Stimulated activated naive CD4-positive, alpha-beta T cell treated with Interleukin-2 at 50 U/mL for 16 hours (primary cell): Measurements from ENCODE around the gene GLDN.

ENCODE experiments used
- DNase-seq: peaks from one replicate; lab custom pipeline; 2025; lab: John Stamatoyannopoulos, UW

GLDN gene

DNA sequence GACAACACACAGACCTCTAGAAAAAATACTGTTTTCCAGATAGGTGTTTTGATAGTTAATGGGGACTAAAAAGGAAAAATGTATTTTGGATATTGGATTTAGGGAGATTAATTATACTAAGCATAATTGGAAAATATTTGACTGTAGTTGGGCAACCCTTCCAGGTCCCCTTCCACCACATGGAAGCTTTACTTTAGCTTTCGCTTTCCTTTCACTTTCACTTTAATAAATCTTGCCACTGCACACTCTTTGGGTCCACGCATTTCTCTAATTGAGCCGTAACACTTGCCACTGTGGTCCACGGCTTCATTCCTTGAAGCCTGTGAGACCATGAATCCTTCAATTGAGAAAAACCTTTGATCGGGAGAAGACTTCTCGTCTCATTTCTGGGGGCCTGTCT lies 15.5 kb downstream of the GLDN start:
- DNase-seq: no peak

DNA sequence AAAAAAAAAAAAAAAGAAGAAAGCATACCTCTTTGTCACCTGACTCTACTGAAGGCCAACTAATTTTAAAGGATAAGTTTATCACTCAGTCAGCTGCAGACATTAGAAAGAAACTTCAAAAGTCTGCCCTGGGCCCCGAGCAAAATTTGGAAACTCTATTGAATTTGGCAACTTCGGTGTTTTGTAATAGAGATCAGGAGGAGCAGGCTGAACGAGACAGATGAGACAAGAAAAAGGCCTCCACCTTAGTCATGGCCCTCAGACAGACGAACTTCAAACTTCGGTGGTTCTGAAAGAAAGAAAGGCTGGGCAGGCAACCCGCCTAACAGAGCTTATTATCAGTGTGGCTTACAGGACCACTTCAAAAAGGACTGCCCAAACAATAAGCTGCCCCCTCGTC lies 18.5 kb downstream of the GLDN start:
- no peak for DNase-seq

DNA sequence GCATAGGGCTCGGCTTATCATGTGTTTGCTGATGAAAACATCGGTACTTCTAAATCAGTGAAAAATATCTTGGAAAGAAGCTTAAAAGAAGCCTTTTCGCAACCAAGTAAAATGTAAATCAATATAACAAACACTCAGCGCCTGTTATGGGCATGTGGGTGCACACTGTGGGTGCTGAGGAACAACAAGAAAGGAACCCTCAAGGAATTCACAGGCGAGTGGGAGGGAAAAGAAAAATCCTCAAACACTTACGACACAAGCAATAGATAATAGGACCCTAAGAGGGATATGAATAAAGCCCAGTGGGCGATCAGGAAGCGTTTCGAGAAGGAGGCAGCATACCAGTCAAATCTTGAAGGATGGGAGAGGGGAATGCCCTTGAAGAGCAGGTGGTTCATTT lies 21.9 kb downstream of the GLDN start:
- DNase-seq: no peak

DNA sequence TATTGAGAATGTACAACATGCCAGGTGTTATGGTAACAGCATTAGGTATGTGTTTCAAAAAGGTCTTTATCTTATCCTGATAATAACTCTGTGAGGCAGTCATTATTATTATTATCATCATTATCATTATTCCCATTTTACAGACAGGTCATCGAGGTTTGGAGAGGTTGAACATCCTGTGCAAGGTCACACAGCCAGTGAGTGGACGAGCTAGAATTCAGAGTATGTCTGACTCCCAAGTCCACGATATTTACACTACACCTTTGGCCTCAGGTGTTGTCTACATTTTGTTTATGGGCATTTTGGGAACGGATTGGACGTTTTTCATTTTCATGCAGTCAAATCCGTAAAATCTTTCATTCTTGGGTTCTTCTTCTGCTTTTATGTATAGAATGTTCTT lies 24.0 kb downstream of the GLDN start:
- no peak for DNase-seq

DNA sequence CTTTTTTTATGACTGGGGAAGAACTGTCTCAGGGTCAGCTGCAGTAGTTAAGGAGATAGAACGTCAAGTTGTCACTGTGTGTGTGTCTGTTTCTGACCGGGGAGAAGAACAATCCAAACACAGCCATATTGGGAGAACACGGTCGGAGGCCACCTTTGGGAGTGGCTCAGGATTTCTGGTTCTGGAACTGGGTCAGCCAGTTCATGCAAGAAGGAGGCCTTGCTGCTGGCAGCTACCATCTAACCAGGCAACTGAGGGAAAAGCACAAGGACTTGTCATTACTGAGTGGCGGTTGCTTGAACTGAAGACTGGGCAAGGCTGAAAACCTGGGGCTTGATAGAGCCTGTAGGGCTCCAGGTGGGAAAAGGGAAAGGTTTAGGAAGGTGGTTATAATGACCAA lies 24.6 kb downstream of the GLDN start:
- DNase-seq: no peak

DNA sequence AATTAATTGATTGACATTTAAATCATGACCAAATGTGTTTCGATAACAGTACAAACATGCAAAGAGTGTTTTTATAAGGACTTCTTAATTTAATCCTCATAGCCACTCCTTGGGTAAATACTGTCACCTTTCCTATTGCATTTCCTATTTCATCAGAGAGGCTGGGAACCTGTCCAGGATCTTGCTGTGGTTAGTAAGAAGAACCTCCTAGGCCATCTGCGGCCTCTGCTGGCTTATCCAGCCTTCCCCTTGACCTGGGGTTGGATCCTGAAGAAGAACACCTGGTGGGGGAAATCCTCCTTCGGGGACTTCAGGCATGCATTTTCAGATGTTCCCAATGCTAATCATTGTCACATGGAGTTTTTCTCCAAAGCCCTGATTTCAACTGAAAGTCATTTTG lies 25.5 kb downstream of the GLDN start:
- no peak for DNase-seq

DNA sequence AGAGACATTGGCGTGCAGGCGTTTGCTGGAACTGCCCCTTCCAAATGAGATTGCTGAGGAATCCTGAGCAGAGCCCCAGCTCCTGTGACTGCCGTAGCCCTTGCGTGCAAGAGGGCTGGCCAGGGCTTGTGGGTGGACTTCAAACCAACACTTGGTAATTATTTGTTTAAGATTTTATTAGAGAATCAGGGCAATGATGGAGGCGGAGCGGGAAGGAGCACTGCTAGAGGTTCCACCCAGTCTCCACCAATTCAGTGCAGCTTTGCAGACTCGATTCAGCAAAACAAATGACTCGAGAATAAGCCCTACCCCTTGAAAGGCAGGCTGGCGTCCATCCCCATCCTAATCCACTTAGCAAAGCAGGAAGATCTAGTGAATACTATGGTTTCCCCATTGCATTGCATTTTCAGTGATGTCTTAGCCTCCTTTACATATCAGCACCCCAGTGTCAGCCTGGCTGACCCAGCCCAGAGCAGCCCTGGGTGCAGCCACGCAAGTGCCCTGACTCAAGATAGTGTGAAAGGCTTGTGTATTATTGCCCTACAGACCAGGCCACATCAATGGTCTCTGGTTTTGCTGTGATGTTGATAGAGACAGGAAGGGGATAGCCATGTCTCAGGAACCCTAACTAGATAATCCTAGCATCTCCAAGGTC lies 26.0 kb downstream of the GLDN start:
- no peak for DNase-seq

DNA sequence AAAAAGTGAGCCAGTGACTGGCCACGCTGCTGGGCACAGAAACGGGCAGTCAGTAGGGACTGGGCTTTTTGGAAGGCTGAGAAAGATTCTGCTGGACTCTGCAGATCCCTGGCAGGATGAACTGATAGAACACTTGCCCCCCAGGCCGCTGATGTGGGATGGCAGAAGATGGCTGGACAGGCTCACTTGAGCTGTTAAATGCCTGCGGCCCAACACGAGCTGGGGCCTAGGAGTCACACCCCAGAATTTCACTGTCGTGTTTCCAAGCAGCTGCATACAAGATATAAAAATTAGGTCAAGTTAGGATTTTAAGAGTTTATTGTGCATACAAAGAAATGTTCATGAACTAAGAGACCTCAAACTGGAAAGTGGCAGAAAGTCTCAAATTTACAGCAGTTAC lies 26.9 kb downstream of the GLDN start:
- DNase-seq: no peak

DNA sequence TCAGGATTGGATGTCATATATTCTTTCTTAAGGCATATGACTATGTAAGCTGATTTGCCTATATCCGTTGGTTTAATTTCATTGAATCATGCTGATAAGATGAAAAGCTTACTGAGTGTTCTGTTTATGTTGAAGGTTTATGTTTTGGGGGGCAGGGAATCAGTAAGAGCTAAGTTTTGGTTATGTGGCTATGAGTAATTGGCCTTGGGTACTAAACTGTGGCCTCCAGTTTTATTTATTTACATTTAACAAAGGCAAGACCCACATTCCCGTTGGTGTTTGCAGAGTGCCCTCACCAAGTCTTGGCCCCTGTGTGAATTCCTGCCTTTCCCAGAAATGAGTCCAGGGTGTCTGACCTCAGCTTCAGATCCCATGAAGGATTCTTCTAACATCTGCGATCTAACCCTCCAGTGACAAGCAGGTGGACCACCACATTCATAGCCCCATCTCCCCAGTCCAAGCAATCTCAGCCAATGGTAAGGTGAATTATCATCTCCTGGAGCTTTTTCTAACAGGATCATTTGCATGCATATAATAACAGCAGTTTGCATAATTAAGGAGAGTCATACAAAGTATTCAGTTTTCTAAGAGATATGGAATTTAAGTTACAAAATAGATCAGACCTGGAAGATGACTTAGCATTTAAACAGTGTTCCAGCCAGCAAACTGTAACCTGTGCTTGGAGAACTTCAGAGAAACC lies 27.4 kb downstream of the GLDN start:
- no peak for DNase-seq

DNA sequence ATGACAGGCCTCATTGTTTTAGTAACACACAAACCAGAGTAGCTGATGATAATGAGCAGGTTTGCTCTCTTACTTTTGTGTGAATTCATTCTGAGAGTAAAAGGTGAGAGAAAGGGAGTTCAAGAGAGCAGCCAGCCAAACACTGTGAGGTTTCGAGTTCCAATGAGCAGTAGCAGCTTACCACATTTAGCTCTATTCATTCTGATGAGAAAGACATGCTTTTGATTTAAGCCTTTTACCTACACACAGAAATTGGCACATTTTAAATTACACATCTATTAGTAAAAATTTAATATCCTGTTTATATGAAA lies 28.0 kb downstream of the GLDN start:
- no peak for DNase-seq

DNA sequence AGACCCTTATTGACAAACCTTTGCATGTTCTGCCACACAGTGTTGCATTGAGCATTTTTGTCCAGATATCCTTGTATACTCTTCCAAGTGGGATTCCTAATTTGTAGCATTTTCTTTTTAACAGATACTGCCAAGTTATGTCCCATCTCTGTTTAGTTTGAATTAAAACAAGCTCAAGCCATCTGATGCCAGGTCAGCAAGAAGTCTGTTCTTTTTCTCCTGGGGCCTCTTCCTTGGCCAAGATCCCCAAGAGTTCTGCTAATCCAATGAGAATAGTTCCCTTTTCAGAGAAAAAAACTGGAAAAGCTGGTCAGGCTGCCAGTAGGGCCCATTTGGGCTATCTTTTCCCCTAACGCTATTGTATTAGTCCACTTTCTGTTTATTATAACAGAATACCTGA lies 29.8 kb downstream of the GLDN start:
- no peak for DNase-seq

DNA sequence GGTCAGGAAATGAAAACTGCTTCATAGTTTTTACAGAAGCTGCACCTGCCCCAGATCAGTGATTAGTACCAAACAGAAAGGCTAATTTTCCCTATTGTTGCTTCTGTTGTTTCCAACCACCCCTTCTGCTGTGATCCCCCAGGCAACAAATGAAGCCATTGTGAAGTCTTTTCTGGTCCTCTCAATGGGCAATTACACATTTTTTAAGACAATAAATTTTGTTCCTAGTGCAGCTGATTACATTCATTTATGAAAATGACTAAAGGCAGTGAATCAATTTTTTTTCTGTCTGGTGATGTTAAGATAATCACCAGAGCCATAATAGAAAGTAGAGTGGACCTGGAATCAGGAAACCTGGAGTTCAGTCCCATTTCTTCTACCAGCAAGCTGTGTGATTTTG lies 32.7 kb downstream of the GLDN start:
- DNase-seq: no peak

DNA sequence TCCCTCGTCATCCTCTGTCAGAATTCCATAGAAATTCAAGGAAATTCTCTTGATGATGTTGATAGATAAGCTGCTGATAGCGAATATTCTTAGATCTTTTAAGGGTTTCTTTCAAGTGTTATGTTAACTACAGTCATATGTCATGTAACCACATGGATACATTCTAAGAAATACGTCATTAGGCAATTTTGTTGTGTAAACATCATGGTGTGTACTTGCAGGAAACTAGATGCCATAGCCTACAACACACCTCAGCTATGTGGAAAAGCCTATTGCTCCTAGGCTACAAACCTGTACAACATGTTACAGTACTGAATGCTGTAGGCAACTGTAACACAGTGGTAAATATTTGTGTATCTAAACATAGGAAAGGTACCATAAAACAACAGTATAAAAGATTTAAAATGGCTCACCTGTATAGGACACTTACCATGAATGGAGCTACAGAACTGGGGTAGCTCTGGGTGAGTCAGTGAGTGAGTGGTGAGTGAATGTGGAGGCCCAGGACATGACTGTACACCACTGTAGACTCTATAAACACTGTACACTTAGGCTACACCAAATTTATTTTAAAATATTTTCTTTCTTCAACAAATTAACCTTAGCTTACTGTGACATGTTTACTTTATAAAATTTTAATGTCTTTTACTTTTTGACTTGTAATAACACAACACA lies 34.6 kb downstream of the GLDN start:
- DNase-seq: no peak

DNA sequence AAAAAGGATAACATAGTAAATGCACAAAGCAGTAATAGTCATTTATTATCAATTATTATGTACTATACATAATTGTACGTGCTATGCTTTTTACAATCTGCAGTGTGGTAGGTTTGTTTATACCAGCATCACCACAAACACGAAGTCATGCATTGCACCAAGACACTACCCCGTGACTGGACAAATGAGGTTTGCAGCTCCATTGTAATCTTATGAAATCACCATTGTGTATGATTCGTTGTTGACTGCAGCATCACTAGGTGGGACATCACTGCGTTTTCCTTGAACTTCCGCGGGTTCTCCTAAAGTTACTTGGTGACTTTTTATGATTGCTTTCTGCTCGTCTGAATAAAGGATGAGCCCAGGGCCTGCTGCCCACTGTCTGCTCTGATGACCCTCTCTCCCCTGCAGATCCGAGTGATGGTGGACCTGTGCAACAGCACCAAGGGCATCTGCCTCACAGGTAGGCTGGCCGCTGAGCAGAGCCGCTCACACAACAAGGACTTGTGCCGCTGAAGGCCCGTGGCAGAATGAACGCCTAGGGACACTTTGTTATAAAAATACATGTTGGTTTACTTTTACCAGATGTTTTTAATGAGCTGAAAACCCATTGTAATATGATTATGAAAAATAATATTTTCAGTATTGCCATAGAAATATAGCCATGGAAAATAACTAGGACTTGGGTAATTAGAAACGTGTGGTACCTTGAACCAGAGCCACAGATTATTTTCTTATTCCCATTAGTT lies 35.8 kb downstream of the GLDN start:
- DNase-seq: no peak

DNA sequence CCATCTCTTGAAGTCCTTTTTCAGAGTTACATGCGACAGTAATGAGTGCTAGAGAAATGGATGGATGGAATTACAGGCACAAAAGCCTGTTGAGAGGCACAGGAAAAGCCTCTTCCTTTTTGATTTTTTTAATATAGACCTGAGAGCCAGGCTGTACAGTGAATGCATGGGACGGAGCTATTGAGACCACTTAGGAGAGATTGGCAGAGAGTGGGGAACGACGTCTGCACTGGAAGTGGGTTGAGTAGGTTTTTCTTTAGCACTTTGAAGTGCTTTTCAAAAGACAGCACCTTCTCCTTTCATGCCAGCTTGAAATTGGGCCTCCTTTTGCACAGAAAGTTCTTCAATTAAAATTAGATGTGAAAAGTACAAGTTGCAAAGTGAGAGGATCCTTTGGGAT lies 37.0 kb downstream of the GLDN start:
- no peak for DNase-seq

DNA sequence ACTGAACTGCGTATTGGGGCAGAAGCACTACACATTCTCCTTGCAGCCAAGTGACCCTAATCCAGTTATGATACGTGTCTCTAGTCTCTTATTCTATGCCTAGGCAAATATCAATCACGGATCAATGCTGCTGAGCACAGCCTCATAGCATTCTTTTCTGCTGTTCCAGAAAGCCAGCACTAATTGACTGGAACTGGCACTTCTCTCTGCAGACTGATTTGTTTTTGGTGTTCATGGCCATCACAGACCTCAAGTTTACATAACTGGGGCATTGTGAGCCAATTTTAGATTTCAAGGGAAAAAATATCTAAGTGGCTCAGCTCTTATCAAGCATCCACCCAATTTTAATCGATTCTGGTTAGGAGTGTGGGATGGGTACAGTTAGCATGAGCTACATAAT lies 37.9 kb downstream of the GLDN start:
- no peak for DNase-seq

DNA sequence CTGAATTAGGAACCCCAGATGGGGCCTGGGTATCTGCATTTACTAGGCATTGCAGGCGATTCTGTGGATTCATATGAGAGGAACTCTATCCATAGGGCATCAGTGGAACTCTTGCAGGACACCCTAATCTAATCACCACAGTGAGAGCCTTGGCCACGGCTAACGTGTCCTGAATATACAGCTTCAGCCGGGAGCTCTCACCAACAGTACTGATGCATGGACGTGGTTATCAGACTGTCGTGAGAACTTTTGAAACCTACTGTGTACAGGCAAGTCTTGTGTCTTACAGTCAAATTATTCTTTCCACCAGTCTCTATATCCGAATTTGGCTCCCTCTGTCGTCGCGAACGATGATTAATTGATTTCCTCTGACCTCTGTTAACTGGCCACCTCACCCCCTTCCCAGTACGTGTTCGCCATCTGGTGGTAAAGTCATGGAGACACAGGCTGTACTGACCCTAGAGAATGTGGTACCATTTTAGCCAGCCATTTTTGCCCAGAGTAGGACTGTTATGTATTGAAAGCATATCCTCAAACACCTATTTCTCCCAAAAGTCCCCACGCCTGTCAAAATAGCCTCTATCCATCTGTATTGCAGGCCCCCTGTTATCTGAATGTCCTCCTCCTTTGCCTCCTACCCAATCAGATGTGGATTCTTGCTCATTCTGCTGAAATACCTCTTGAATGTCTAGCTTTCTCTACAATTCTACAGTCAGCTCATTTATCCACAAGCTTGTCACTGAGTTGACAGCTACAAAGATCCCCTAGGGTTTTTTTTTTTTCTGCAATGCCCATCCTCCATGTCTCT lies 39.7 kb downstream of the GLDN start:
- no peak for DNase-seq

DNA sequence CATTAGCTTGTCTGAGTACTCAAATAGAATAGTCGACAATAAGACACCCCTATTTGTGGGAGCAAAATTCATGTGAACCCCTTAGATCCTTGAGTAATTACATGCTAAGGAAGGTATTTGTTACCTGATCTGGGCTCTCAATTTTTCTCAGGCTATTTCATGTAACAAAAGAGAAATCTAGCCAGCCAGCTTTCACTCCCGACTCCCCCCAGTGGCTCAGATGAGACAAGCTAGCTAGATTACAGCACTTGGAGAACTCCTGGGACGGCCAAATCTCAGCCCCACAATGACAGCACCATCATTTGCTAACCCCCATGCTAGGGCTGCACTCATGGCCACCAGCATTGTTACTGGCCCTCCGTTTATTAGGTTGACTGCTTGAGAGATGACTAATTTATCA lies 41.3 kb downstream of the GLDN start:
- no peak for DNase-seq

DNA sequence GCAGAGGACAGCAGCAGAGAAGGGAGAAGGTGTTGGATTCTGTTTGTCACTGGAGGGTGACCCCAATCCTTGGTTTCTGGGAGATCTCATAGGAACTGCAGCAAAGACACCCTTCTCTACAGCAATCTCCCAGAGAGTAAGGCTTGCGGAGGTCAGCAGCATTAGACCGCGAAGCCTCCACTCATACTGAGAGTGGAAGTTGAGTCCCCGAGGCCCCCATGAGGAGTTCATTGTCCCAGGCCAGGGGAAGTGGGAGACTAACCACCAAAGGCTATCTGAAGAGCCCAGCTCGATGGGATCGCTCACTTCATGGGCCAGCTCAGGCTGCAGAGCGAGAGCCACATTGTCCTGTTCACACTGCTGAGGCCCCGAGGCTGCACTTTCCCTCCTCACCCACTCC lies 44.6 kb downstream of the GLDN start:
- DNase-seq: no peak

DNA sequence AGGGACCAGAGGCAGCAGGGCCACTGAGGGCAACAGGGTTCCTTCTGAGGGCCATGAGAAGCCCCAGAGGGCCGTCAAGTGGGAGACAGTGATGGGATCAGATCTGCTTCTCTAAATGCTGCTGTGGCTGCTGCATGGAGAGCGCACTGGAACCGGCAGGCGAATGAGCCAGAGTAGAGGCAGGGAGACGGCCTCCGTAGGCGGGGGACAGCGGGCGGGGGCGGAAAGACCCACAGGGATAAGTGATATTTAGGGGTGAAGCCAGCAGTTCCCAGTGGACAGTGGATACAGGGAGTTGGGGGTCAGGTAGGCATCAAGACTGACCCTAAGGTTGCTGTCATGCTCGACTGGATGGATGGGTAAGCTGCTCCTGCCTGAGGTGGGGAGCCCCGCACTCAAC lies 45.0 kb downstream of the GLDN start:
- no peak for DNase-seq

DNA sequence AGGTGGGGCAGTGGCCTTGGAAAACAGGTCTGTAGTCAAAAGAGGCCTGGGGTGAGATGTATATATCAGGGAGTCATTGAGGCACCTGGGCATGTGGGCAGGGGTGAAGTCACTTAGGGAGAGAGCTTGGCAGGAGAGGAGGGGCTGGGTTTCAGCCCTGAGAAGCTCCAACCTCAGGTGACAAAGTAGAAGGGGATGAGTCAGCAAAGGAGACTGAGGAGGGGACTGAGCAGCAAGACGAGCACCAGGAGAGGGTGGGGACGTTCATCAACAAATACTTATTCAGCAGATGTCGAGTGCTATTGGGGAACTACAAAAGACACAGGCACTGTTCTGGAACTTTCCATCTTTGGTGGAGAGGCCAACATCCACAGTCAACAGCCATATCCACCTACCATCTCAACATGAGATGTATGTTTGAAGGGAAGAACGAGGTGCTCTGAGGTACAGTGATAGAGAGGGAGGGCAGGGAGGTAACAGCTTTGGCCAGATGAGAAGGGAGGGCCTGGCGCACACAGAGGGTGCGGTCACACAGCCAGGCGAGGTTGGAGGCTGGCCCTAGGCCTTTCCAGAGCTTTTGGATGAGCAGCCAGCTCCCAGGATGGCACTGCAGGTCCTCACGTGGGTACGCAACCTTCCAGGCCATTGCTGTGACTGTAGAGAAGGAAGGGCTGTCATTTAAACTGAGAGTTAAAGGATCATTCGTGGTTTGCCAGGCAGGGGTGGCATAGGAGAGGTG lies 45.7 kb downstream of the GLDN start:
- DNase-seq: no peak

DNA sequence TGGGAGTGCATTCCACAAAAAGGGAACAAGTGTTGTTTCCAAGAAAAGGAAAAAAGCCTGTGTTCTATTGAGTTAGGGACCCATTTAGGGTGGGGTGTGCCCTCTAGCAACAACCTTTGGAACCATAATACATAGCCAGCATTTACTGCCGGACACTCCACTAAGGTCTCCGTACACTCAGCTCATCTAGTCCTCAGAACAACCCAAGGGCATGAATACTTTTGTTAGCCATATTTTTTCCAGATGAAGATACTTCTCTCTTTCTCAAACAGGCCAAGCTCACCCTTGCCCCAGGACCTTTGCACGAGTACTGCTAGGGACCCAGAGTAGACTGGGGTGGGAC lies 46.2 kb downstream of the GLDN start:
- DNase-seq: no peak
